ENCODE results near the gene IDH3B.
A peak's percentile ranks its signal among the peaks of the same experiment; 100 is the strongest.

GRCh38 chr20:2657241-2657640 lies 6.8 kb downstream of the IDH3B start:
- TF ChIP-seq POLR2A (IDR thresholded peaks at IDR 0.05; ENCODE audit: low read depth, low read length) (peak; percentile 71), POLR2AphosphoS5 (IDR thresholded peaks at IDR 0.05; ENCODE audit: low read depth, low read length) (no peak)
